GM18499 (cell line): ENCODE results near the gene MED13L.
"Not testable (repeated sequence)": the region's sequence is repeated elsewhere in the genome, so short reads cannot be mapped to it uniquely, and the experiment has no call there.

Experiments used
- ATAC-seq: cut with Tn5 transposase; IDR thresholded peaks from one replicate; pipeline ENCODE4 v1.9.1; 2021; ENCODE audit warnings: moderate number of reproducible peaks; ENCODE audit not compliant: insufficient read depth, unreplicated experiment

Gene MED13L

GRCh38 chr12:116040402-116040801 lies 237.1 kb downstream of the MED13L start:
- ATAC-seq, result no peak

- ATAC-seq, result no peak
These were observed 238.4 kb downstream of the MED13L start for GRCh38 chr12:116039081-116039480.

- ATAC-seq, result no peak
These were observed 239.3 kb downstream of the MED13L start for GRCh38 chr12:116037941-116038837.

GRCh38 chr12:116033765-116034164 lies 243.7 kb downstream of the MED13L start:
- no peak for ATAC-seq

GRCh38 chr12:116031624-116032023 lies 245.9 kb downstream of the MED13L start:
- ATAC-seq, result not testable (repeated sequence)

GRCh38 chr12:116028619-116029018 lies 248.9 kb downstream of the MED13L start:
- no peak for ATAC-seq

GRCh38 chr12:116027551-116027821 lies 250.0 kb downstream of the MED13L start:
- no peak for ATAC-seq

GRCh38 chr12:116026768-116027550 lies 250.5 kb downstream of the MED13L start:
- ATAC-seq, result no peak

GRCh38 chr12:116026346-116026745 lies 251.1 kb downstream of the MED13L start:
- no peak for ATAC-seq

- ATAC-seq, result no peak
These were observed 252.7 kb downstream of the MED13L start for GRCh38 chr12:116024769-116025168.

GRCh38 chr12:116019415-116019814 lies 258.1 kb downstream of the MED13L start:
- no peak for ATAC-seq

GRCh38 chr12:116018282-116018681 lies 259.2 kb downstream of the MED13L start:
- no peak for ATAC-seq

- no peak for ATAC-seq
These were observed 262.0 kb downstream of the MED13L start for GRCh38 chr12:116015525-116015924.

GRCh38 chr12:116012757-116013156 lies 264.7 kb downstream of the MED13L start:
- no peak for ATAC-seq

GRCh38 chr12:116011217-116011616 lies 266.3 kb downstream of the MED13L start:
- no peak for ATAC-seq

- no peak for ATAC-seq
These were observed 267.0 kb downstream of the MED13L start for GRCh38 chr12:116010467-116010866.

GRCh38 chr12:116009805-116010204 lies 267.7 kb downstream of the MED13L start:
- no peak for ATAC-seq

GRCh38 chr12:116006141-116006540 lies 271.4 kb downstream of the MED13L start:
- no peak for ATAC-seq

GRCh38 chr12:116002890-116003536 lies 274.5 kb downstream of the MED13L start:
- ATAC-seq, result no peak

GRCh38 chr12:116000252-116000651 lies 277.2 kb downstream of the MED13L start:
- ATAC-seq, result no peak

- no peak for ATAC-seq
These were observed 277.9 kb downstream of the MED13L start for GRCh38 chr12:115999582-115999981.
